GM15510 (cell line): ENCODE data around the gene POMT1.

Experiments
- POLR2A ChIP-seq: IDR thresholded peaks from 3 replicates; pipeline ENCODE4 v1.6.1; 2011; ENCODE audit warnings: borderline replicate concordance; ENCODE audit not compliant: insufficient read length; ENCODE audit errors: extremely low read depth

POMT1 gene

GRCh38 chr9:131502781-131503625 lies at the start of gene POMT1:
Gene POMT1, plus strand, starts transcription at chr9:131502918. Its CDS starts 1,301 bp downstream, at chr9:131504219.
- TF ChIP-seq POLR2A, result peak; percentile 64

- no peak for TF ChIP-seq POLR2A
Observed at GRCh38 chr9:131454028-131454427, 48.7 kb upstream of the POMT1 start.

DNA sequence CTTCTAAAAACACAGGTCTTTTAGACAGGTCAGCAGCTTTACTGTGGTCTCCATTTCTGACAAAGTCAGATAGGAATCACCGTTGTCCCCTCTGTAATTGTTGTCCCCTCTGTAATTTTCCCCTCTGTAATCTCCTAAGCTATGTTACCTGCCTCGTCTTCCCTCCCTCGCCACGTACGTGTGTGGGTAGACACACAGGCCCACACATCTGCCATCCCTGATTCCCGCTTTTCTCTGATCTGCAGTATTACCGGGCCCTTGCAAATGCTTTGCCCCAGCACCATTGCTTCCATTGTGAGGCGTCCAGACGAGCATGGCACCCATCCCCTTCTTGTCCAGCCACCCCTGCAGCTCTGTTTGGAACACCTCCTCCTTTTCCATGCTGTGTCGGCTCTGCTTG lies 45.0 kb upstream of the POMT1 start:
- no peak for TF ChIP-seq POLR2A

DNA sequence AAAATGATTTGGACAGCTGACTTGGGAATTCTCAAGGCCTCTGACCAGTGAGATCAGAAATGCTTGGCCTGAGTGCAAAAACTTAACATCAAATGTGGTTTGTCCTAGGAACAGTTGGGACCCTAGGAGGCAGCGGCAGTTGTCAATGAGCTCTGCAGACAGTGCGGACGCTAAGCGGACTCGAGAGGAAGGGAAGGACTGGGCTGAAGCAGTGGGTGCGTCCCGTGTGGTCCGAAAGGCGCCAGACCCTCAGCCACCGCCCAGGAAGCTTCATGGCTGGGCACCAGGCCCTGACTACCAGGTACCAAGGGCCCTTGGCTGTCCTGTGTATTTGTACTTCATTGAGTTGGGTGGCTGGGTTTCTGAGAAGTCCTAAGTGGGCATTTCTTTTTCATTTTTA lies 43.7 kb upstream of the POMT1 start:
- no peak for TF ChIP-seq POLR2A

- no peak for TF ChIP-seq POLR2A
Observed at GRCh38 chr9:131461166-131461565, 41.6 kb upstream of the POMT1 start.

- TF ChIP-seq POLR2A, result no peak
Observed at GRCh38 chr9:131464354-131465000, 38.2 kb upstream of the POMT1 start.

DNA sequence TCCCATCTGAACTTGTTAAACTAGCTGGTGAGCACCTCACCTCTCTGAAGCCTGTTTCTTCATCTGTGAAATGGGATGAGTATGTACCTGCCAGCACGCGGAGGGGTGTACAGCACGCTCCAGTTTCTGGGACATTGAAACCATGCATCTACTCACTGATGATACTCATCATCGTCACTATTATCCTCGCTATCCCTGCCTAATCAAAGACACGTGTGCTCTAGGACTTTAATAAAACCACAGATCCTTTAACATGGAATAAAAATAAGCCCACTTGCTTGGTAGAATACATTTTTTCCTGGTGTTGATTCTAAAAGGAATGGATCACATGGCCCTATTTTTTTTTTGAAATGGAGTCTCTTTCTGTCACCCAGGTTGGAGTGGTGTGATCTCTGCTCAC lies 37.3 kb upstream of the POMT1 start:
- no peak for TF ChIP-seq POLR2A

DNA sequence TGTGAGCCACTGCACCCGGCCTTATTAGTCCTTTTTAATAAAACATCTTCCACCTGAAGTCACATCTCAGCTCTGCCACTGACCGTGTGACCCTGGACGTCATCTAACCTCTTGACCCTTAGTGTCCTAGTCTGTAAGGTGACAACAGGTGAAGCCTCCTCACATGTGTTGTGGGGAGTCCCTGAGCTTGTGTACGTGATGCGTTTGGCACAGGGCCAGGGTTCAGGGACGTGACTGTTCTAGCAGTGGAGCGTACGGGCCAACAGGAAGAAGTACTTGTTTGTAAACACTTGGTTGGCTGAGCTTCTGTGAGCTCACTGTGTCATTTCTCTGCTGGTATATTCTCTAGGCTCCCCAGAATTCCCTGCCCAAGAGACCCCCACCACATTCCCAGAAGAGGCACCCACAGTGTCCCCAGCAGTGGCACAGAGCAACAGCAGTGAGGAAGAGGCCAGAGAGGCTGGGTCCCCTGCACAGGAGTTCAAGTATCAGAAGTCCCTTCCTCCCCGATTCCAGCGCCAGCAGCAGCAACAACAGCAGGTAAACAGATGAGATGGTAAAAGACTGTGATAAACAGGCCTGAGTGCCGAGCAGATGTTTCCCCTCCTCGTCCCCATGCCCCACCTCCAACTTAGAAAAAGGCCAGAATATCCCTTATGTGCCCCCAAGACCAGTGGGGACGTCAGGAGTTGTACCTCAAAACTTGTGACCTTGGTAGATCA lies 35.3 kb upstream of the POMT1 start:
- no peak for TF ChIP-seq POLR2A

DNA sequence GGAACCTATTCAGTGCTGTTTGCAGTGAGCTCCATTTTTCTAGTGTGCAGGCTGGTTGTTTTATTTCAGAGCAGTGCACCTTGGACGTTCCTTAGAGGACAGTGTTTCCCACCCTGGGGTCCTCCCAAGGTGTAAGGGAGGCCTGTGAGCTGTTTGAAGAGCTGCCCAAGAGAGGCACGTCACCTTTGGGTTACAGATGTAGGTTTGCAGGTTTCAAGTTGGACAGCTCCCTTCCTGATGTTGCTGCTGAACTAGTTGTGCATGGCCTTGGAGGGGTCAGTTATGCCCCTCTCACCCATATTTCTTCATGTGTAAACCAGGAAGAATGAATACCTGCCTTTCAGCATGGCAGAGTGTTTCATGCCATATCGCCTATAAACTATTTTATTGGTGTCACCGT lies 34.7 kb upstream of the POMT1 start:
- no peak for TF ChIP-seq POLR2A

- TF ChIP-seq POLR2A, result no peak
Observed at GRCh38 chr9:131469356-131469755, 33.4 kb upstream of the POMT1 start.

- TF ChIP-seq POLR2A, result no peak
Observed at GRCh38 chr9:131469951-131470350, 32.8 kb upstream of the POMT1 start.

DNA sequence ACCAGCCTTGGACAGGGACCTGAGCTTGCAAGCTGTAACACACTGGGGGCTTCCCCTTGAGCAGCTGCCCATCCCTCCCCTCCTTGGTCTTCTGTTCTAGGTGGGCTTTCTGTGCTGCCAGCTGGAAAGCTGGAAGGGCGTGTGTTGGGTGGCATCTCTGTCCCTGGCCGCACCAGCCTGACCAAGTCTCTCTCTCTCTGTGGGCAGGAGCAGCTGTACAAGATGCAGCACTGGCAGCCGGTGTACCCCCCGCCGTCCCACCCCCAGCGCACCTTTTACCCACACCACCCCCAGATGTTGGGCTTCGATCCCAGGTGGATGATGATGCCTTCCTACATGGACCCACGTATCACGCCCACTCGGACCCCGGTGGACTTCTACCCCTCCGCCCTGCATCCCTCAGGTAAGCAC lies 32.1 kb upstream of the POMT1 start:
- no peak for TF ChIP-seq POLR2A

GRCh38 chr9:131473198-131473885 lies 29.4 kb upstream of the POMT1 start:
- TF ChIP-seq POLR2A, result no peak

DNA sequence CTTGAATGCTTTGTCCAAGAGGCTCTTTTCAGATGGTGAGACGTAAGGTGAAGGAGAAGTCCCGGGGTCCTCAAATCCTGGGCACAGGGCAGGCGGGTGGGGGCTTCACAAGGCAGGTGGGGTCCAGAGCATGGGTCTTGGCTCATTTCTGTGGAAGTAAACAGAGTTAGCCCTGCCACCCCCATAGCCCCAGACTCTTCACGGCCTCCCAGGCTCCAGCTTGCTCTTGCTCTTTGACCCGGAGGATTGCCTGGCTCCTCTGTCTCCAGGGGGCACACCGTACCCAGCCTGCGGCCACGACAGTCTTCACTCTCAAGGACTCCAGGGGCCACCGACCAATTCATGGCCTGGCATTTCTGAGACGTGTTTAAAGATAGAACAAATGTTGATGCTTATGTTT lies 28.8 kb upstream of the POMT1 start:
- TF ChIP-seq POLR2A, result no peak

- no peak for TF ChIP-seq POLR2A
Observed at GRCh38 chr9:131474711-131475110, 28.0 kb upstream of the POMT1 start.

GRCh38 chr9:131475111-131475955 lies 27.4 kb upstream of the POMT1 start:
- TF ChIP-seq POLR2A, result no peak
